ENCODE data around the gene ADORA1. TPM values are rescaled to one million over a fixed set of nuclear protein-coding genes. Genes with fewer than 3 reads are reported as not detected.
A peak's percentile ranks its signal among the peaks of the same experiment; 100 is the strongest.

Gene ADORA1
- polyA plus RNA-seq, 1 donor: 0.55 TPM

- WGBS (ENCODE audit: insufficient coverage, low lambda C conversion rate): no CpG with 5 or more reads among the region's 12 CpGs
- DNase-seq: no peak
- Histone ChIP-seq H3K36me3 (ENCODE audit: control insufficient read depth, insufficient read depth, low read length) (no peaks in the 10 kb centered on the region), H3K4me1 (ENCODE audit: control insufficient read depth, insufficient read depth, low read length) (peaks cover 3% of the 10 kb centered on the region), H3K9me3 (ENCODE audit: control insufficient read depth, low read depth, low read length) (no peaks in the 10 kb centered on the region), H3K27me3 (ENCODE audit: control insufficient read depth, insufficient read depth, low read length) (no peaks in the 10 kb centered on the region), H3K4me3 (ENCODE audit: low read length) (no peak overlapping the region), H3K27ac (ENCODE audit: low read length) (no peak overlapping the region)
Measured at GRCh38 chr1:203133970-203134725, 6.6 kb downstream of the ADORA1 start.

DNA sequence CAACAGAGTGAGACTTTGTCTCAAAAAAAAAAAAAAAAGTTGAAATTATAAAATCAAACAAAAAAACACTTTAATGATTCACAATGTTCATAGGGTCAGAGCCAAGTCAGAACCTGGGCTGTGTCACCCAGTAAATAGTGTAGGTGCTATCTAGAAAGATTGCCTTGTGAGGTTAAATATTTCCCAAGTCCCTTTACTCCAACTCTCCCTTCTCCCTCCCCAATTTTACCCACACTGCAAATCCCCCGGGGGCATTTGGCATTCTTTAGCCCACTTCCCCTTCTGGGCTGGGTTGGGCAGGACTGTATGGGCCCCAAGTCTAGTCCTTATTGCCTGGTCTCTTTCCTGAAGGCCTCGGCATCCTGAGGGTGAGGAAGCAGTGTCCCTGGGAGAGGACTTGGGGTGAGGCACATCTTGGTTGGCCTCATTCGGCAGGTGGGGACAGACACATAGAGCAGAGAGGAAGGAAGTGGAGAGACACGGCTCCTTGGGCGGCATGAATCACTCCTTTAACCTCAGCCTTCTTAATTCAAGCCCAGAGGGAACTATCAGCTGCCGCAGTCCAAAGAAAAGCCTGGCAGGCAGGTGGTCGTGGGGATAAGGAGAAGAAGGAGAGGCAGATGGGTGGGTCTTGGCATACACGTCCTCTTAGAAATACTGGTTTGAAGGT is 8.2 kb downstream of the ADORA1 start:
- no peak overlapping the region for H3K27ac ChIP-seq (ENCODE audit: low read length)
- H3K27me3 ChIP-seq (ENCODE audit: control insufficient read depth, insufficient read depth, low read length): no peaks in the 10 kb centered on the region
- no peak overlapping the region for H3K4me3 ChIP-seq (ENCODE audit: low read length)
- peak in 1 of 2 donors; percentile 38 for DNase-seq
- WGBS (ENCODE audit: insufficient coverage, low lambda C conversion rate): no CpG with 5 or more reads among the region's 8 CpGs
- peaks cover 3% of the 10 kb centered on the region for H3K4me1 ChIP-seq (ENCODE audit: control insufficient read depth, insufficient read depth, low read length)
- no peaks in the 10 kb centered on the region for H3K9me3 ChIP-seq (ENCODE audit: control insufficient read depth, low read depth, low read length)
- no peaks in the 10 kb centered on the region for H3K36me3 ChIP-seq (ENCODE audit: control insufficient read depth, insufficient read depth, low read length)

GRCh38 chr1:203136409-203137042 is 9.0 kb downstream of the ADORA1 start:
- DNase-seq: no peak
- Histone ChIP-seq H3K36me3 (ENCODE audit: control insufficient read depth, insufficient read depth, low read length) (no peaks in the 10 kb centered on the region), H3K4me3 (ENCODE audit: low read length) (no peak overlapping the region), H3K9me3 (ENCODE audit: control insufficient read depth, low read depth, low read length) (no peaks in the 10 kb centered on the region), H3K27ac (ENCODE audit: low read length) (no peak overlapping the region), H3K4me1 (ENCODE audit: control insufficient read depth, insufficient read depth, low read length) (peaks cover 3% of the 10 kb centered on the region), H3K27me3 (ENCODE audit: control insufficient read depth, insufficient read depth, low read length) (no peaks in the 10 kb centered on the region)
- no CpG with 5 or more reads among the region's 1 CpG for WGBS (ENCODE audit: insufficient coverage, low lambda C conversion rate)

DNA sequence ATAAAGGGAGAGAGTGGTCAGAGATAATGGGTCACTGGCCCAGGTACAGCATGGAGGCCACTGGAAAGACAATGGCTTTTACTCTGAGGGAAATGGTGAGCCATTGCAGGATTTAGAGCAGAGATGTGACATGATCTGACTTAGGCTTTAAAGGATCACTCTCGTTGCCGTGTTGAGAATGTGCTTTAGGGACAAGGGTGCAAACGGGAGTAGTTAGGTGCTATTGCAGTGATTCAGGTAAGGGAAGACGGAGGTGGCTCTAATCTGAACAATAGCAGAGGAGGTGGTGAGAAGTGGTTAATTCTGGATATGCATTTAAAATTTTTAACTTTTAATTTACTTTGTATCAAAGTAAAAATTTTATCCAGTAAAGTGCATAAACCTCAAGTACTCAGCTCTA is 9.8 kb downstream of the ADORA1 start:
- no peaks in the 10 kb centered on the region for H3K9me3 ChIP-seq (ENCODE audit: control insufficient read depth, low read depth, low read length)
- peaks cover 3% of the 10 kb centered on the region for H3K4me1 ChIP-seq (ENCODE audit: control insufficient read depth, insufficient read depth, low read length)
- WGBS (ENCODE audit: insufficient coverage, low lambda C conversion rate): 92% methylated on average over 4 of the region's 4 CpGs
- no peak overlapping the region for H3K4me3 ChIP-seq (ENCODE audit: low read length)
- H3K27ac ChIP-seq (ENCODE audit: low read length): no peak overlapping the region
- no peaks in the 10 kb centered on the region for H3K27me3 ChIP-seq (ENCODE audit: control insufficient read depth, insufficient read depth, low read length)
- H3K36me3 ChIP-seq (ENCODE audit: control insufficient read depth, insufficient read depth, low read length): no peaks in the 10 kb centered on the region
- DNase-seq: no peak

GRCh38 chr1:203138066-203138465 is 10.5 kb downstream of the ADORA1 start:
- Histone ChIP-seq H3K4me1 (ENCODE audit: control insufficient read depth, insufficient read depth, low read length) (peaks cover 3% of the 10 kb centered on the region), H3K27ac (ENCODE audit: low read length) (no peak overlapping the region), H3K36me3 (ENCODE audit: control insufficient read depth, insufficient read depth, low read length) (no peaks in the 10 kb centered on the region), H3K27me3 (ENCODE audit: control insufficient read depth, insufficient read depth, low read length) (no peaks in the 10 kb centered on the region), H3K9me3 (ENCODE audit: control insufficient read depth, low read depth, low read length) (no peaks in the 10 kb centered on the region), H3K4me3 (ENCODE audit: low read length) (no peak overlapping the region)
- WGBS (ENCODE audit: insufficient coverage, low lambda C conversion rate): 80% methylated on average over 2 of the region's 3 CpGs
- no peak for DNase-seq

GRCh38 chr1:203139976-203140475 is 12.5 kb downstream of the ADORA1 start:
- Histone ChIP-seq H3K27ac (ENCODE audit: low read length) (no peak overlapping the region), H3K4me1 (ENCODE audit: control insufficient read depth, insufficient read depth, low read length) (peaks cover 3% of the 10 kb centered on the region), H3K9me3 (ENCODE audit: control insufficient read depth, low read depth, low read length) (no peaks in the 10 kb centered on the region), H3K27me3 (ENCODE audit: control insufficient read depth, insufficient read depth, low read length) (no peaks in the 10 kb centered on the region), H3K36me3 (ENCODE audit: control insufficient read depth, insufficient read depth, low read length) (no peaks in the 10 kb centered on the region), H3K4me3 (ENCODE audit: low read length) (no peak overlapping the region)
- no peak for DNase-seq
- WGBS (ENCODE audit: insufficient coverage, low lambda C conversion rate): 92% methylated on average over 2 of the region's 8 CpGs

DNA sequence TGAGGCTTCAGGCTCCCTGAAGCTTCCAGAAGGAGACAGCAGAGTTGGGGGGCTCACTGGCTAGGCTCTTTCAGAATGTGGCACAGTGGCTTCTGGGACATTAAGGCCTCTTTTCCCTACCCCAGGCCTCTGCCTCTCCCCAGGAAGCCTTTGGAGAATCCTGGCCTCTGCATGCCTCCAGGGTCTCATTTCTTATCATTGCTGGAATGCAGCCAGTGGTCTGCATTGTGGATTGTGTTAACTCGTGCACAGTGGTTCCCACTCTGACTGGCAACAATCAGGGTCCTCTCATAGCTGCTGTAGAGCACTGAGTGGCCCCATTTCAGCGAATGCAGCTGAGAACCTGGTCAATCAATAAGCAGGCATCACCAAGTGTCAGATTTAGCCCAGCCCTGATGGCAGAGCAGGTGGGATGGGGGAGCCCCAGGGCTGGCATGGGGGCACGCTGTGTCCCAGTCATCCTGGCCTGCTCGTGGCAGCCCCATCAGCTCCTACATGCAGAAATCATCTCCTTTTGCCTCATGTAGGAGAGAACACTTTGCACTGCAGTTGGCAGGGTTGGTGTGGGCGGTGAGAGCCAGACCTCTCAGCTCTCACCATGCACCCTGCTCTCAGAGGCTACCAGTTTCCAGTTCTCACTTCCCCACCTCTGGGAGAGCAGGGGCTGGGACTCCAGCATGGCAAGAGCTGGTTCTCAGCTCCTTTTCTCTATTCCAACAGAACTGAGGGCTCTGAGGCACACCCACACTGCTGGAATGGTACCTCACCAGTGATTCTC is 13.4 kb downstream of the ADORA1 start:
- Histone ChIP-seq H3K27me3 (ENCODE audit: control insufficient read depth, insufficient read depth, low read length) (no peaks in the 10 kb centered on the region), H3K9me3 (ENCODE audit: control insufficient read depth, low read depth, low read length) (no peaks in the 10 kb centered on the region), H3K4me1 (ENCODE audit: control insufficient read depth, insufficient read depth, low read length) (no peaks in the 10 kb centered on the region), H3K36me3 (ENCODE audit: control insufficient read depth, insufficient read depth, low read length) (no peaks in the 10 kb centered on the region), H3K4me3 (ENCODE audit: low read length) (no peak overlapping the region), H3K27ac (ENCODE audit: low read length) (no peak overlapping the region)
- no CpG with 5 or more reads among the region's 5 CpGs for WGBS (ENCODE audit: insufficient coverage, low lambda C conversion rate)
- no peak for DNase-seq

- Histone ChIP-seq H3K27ac (ENCODE audit: low read length) (no peak overlapping the region), H3K27me3 (ENCODE audit: control insufficient read depth, insufficient read depth, low read length) (no peaks in the 10 kb centered on the region), H3K36me3 (ENCODE audit: control insufficient read depth, insufficient read depth, low read length) (no peaks in the 10 kb centered on the region), H3K4me3 (ENCODE audit: low read length) (no peak overlapping the region), H3K4me1 (ENCODE audit: control insufficient read depth, insufficient read depth, low read length) (no peaks in the 10 kb centered on the region), H3K9me3 (ENCODE audit: control insufficient read depth, low read depth, low read length) (no peaks in the 10 kb centered on the region)
- no peak for DNase-seq
- WGBS (ENCODE audit: insufficient coverage, low lambda C conversion rate): no CpG with 5 or more reads among the region's 6 CpGs
Measured at GRCh38 chr1:203142124-203142523, 14.6 kb downstream of the ADORA1 start.

GRCh38 chr1:203142684-203143408 is 15.3 kb downstream of the ADORA1 start:
- no peaks in the 10 kb centered on the region for H3K4me1 ChIP-seq (ENCODE audit: control insufficient read depth, insufficient read depth, low read length)
- WGBS (ENCODE audit: insufficient coverage, low lambda C conversion rate): no CpG with 5 or more reads among the region's 5 CpGs
- no peak overlapping the region for H3K27ac ChIP-seq (ENCODE audit: low read length)
- H3K4me3 ChIP-seq (ENCODE audit: low read length): no peak overlapping the region
- no peak for DNase-seq
- no peaks in the 10 kb centered on the region for H3K9me3 ChIP-seq (ENCODE audit: control insufficient read depth, low read depth, low read length)
- H3K36me3 ChIP-seq (ENCODE audit: control insufficient read depth, insufficient read depth, low read length): no peaks in the 10 kb centered on the region
- H3K27me3 ChIP-seq (ENCODE audit: control insufficient read depth, insufficient read depth, low read length): no peaks in the 10 kb centered on the region
